COLO668 (cell line): ENCODE results near the gene KRTAP10-6.
A peak's percentile ranks its signal among the peaks of the same experiment; 100 is the strongest.
"Not testable (repeated sequence)": the region's sequence is repeated elsewhere in the genome, so short reads cannot be mapped to it uniquely, and the experiment has no call there.

Experiments used
- DNase-seq: peaks from one replicate; lab custom pipeline; 2025; ENCODE audit not compliant: unreplicated experiment; lab: John Stamatoyannopoulos, UW

KRTAP10-6 gene

DNA sequence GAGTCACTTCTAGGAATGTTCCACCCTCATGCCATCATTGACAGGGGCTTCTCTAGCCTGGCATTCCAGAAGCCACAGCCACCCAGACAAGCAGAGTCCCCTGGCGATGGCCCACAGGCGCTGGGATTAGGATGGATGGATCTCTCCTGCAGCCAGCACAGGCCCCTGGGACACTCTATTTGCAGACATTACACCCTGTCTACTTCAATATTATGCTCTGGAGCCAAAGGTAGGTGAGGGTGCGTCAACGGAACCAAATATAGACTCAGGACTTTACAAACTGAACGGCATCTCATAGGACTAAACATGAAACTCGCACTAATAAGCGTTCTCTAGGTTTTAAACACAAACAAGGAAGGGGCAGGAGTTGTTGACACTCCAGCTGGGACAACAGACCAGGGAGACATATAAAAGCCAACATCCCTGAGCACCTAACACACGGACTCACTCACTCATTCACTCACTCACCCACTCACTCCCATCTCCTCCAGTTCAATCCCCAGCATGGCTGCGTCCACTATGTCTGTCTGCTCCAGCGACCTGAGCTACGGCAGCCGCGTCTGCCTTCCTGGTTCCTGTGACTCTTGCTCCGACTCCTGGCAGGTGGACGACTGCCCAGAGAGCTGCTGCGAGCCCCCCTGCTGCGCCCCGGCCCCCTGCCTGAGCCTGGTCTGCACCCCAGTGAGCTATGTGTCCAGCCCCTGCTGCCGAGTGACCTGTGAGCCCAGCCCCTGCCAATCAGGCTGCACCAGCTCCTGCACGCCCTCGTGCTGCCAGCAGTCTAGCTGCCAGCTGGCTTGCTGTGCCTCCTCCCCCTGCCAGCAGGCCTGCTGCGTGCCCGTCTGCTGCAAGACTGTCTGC, 8.0 kb upstream of the KRTAP10-6 start, which contains the start of gene KRTAP10-7:
TSS of gene KRTAP10-7 (plus strand) at position 480 of the 861 bp plus-strand sequence. CDS start at position 505, 25 bp downstream.
- DNase-seq = not testable (repeated sequence)

DNA sequence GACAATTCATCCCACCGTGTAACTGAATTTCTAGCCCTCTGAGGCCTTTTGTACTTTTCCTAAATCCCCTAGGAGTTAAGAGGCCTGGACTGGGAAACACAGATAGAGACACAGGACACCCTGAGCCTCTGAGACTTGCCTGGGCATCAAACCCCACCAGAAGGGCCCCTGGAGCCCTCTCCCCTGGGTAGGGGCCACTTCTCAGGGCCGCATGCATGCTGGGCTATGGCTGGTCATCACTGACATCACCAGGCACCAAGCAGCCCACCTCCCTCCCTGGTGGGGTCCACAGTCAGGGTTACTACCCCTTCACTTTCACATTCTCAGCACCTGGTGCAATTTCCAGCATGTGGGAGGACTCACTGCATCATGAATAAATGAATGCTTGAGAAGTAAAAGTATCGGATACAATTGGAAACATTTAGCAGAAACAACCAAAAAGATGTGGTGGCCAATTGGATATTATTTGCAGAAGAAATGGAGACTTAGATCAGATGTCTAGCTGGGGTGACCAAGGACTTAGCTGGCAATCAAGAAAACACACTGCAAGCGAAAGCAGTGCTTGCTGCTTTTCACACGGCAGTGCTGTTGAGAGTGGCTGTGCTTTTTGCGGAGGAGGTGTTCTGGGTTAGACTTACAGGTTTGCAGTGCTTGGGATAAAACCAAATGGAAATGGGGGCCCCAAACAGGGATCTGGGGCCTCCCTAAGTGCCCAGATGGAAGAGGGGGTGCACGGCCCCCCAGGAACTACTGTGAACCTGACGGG, 7.1 kb upstream of the KRTAP10-6 start:
- no peak for DNase-seq

DNA sequence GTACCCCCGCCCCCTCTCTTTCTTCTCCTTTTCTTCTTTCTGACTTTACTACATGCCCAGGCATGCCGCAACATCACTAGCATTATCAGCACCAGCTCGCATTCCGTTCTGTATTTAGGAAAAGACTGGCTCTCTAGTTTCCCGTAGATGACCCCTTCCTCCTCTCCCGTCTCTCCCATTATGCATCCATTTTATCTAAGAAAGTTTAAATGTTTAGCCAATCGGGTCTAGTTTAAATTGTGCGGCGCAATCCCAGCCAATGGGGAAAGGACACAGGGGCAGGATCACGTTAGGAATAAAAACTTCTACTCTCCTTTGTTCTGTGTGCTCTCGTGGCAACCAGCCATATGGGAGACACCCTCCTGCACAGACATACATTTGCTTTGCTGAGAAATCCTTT, 5.8 kb upstream of the KRTAP10-6 start:
- DNase-seq = no peak

DNA sequence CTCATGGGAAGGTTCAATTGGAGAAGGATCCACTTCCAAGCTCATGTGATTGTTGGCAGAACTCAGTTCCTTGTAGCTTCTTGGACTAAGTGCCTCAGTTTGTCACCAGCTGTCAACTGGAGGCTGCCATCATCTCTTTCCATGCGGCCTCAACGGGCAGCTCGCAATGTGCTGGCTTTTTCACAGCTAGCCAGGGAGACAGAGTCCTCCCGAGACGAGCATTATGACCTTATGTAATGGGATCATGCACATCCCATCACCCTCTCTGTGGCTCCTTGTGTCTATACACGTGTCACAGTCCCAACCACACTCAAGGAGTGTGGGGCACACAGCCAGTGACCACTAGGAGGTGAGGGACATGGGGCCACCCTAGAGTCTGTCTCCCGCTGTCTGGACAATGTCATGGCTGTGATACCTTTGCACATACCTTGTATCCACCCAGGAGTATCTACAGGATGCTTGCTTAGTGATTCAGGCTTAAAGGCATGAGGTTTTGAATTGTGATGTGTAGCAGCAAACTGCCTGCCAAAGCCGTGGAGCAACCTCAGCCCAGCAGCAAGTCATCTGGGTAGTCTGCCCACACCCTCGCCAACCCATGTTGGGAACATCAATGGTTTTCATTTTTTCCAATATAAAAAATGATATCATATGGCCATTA, 3.9 kb upstream of the KRTAP10-6 start:
- DNase-seq = no peak

DNA sequence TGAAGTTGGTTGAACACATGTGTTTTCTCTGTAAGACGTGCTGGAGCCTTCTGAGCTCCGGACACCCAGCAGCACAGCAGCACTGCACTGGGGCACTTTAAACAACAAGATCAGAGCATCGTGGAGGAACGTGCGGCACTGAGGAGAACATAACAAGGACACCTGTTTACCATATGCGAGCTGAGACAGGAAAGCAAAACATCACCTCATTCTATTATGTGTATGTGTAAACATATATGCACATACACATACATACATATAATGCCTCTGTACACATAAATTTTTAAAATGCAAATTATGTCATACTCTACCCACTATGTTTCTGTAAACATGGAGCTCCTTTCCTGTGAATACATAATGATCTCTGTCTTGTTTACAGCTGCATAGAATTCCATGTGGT, 3.2 kb upstream of the KRTAP10-6 start:
- no peak for DNase-seq

DNA sequence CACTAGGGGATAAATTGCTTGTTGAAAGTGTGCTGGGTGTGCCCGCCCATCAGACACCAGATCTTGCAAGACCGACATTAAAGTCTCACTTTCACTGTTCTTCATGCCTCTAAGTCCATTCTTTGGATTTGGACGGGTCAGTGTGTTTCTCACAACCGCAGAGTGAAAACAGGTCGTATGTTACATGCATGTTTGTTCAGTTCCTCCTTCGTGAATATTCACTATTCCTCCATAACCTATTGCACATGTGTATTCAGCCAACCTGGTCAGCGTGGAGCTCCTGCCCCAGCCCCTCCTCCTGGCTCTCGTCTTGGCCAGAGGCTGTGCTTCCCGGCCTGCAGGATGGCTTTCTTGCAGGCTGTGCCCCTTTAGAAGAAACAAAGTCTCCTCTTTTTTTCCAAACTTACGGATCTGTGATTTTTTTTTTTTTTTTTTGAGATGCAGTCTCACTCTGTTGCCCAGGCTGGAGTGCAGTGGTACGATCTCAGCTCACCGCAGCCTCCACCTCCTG, 2.2 kb upstream of the KRTAP10-6 start:
- no peak for DNase-seq

DNA sequence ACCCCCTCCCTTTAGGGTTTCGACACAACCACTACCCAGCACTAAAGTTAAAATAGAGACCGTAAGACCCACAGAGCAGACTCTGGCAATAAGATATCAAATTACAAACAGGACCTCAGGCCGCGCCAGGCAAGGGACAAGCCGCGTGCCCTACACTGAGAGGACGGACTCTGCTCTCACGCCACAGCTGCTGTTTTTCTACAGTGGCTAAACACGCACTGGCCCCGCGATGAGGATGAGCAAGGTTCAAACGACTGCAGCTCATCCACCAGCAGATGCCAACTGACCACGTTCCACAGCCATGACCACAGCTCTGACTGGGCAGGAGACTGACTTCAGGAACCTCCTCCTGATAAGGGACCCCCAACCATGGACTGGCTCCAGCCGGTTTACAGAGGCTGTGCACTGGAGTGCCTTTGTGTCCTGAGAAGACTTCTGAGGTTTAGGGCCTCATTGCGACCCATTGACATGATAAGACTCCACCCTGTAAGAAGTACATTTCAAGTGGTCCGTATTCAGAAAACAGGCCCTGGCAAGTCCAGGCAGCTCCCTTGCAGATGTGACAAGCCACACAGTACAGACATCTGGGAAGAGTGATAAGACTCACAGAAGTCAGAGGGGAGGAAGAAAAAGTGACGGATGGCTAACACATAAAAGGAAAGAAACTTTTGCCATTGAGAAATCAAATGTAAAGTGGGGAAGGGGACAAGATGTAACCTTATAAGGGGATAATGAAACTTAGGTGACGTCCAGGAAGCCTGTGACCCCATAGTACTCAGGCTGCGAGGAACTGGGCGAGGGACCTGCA, 1.5 kb upstream of the KRTAP10-6 start:
- peak; percentile 60 for DNase-seq

DNA sequence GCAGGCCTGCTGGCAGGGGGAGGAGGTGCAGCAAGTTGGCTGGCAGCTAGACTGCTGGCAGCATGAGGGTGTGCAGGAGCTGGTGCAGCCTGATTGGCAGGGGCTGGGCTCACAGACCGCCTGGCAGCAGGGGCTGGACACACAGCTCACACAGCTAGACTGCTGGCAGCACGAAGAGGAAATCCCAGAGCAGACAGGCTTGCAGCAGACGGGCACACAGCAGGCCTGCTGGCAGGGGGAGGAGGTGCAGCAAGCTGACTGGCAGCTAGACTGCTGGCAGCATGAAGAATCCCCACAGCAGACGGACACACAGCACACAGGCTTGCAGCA, 539 bp downstream of the KRTAP10-6 start:
- not testable (repeated sequence) for DNase-seq

DNA sequence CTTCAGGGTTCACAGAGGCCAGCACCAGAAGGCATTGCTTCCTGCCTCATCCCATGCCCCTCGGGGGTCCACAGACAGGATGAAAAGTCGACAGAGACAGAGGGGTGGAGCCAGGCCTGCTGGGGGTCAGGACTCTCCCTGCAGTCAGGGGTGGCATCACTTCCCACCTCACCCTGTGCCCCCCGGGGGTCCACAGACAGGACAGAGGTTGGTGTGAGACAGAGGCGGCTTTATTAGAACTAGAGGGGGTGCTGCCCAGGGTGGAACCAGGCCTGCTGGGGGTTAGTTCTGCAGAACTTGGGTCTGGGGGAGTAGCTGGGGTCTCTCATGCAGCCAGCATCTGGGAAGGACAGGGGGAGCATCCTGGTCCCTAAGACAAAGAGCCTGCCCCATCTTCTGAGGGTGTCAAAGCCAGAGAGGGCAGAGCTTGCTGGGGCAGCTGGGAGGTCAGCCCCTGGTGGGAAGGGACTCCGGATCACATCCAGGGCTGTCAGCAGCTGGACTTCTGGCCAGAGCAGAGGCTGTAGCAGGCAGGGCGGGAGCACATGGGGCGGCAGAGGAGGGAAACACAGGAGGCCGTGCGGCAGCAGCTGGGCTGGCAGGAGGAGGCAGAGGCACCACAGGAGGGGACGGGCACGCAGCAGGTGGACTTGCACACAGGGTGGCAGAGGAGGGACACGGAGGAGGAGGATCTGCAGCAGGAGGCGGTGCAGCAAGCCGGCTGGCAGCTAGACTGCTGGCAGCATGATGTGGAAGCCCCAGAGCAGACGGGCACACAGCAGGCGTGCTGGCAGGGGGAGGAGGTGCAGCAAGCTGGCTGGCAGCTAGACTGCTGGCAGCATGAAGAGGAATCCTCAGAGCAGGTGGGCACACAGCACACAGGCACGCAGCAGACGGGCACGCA, 1.2 kb downstream of the KRTAP10-6 start:
- DNase-seq = not testable (repeated sequence)

DNA sequence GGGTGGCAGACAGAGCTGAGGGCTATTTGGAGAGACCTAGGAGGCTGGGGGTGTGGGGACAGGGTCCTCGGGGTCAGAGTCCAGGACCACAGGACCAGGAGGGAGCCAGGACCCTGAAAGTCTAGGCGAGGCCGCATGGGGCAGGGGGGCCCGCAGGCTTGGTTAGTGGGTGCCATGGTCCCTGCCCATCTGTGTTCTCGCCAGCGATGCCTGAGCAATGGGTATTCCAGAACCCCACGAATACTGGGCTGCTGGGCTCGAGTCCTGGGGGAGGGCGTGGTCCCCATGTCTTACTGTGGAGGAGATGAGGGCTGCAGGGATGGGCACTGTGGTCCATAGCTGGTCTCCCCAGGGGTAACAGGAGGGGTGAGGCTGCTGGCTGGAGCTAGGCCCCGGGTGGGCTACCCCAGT, 2.0 kb downstream of the KRTAP10-6 start:
- DNase-seq = no peak

DNA sequence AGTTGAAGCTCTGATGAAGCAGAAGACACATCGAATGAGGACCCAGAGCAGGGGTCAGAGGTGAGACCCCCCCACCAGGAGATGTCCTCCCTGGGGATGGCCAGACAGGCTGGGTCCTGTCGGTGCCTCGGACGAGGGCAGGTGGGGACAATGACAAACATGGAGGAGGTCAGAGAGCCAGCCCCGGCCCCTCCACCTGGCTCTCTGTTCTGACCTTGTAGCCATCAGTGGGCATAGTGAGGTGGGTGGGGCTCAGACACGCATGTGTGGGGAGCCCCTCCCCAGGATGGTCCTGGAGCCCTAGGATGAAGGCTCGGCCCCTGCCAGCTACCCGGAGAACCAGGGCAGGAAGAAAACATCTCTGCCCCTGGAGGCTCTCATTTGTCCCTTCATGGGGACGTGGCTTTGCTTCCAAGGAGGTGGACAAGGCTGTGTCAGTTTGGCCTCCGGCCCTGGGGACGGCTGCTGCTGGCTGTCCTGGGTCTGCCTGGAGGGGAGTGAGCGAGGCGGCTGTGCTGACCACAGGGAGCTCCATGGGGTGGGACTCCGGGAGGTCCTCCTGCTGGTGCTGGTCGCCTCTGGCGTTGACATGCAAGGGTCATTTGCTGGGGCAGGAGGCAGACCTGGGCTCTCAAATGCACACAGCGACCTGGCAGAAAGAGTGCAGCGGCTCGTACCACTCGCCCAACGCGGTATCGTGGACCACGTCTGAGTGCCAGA, 2.6 kb downstream of the KRTAP10-6 start:
- no peak for DNase-seq

DNA sequence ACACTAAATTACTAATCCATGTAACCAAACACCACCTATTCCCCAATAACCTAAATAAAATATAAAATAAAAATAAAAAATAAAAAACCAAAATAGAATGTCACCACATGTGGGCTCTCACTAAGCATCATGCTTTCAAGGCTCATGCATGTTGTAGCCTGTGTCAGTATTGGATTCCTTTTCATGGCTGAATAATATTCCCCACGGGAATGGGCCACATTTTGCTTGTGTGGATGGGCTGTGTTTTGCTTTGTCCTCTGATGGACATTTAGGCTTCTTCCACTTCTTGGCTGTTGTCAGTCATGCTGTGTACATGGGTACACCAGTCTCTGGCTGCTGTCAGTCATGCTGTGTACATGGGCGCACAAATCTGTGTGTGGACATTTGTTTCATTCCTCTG, 3.2 kb downstream of the KRTAP10-6 start:
- no peak for DNase-seq

DNA sequence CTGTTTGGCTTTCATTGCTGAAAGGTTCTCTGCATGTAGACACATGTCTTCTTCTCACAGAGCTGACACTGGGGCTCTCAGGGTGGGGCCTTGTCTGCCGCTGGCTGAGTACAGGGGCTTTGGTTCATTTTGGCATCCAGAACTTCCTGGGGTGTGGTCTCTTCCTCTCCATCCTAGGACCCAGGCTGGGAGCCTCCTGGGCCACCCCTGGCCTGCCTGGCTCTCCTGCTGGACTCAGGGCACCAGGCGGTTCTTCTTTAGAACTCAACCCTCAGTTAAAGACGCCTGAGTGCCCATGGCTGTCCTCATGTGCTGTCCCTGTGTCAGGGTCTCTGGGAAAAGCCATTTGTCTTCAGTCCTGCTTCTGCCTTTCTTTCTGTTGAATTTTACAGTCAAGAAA, 6.4 kb downstream of the KRTAP10-6 start:
- no peak for DNase-seq

DNA sequence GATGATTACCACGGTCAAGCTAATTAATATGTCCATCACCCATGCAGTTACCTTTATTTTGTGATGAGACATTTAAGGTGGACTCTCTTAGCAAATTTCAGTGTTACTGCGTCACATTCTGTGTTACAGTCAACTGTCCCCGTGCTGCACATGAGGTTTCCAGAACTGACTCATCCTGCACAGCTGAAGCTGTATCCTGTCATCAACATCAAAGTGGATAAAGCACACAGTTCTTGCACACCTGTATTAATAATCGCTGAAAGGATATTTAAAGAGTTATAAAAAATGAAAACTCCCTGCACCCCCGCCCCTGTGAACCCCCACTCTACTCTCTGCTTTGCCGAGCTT, 8.5 kb downstream of the KRTAP10-6 start:
- DNase-seq = no peak

DNA sequence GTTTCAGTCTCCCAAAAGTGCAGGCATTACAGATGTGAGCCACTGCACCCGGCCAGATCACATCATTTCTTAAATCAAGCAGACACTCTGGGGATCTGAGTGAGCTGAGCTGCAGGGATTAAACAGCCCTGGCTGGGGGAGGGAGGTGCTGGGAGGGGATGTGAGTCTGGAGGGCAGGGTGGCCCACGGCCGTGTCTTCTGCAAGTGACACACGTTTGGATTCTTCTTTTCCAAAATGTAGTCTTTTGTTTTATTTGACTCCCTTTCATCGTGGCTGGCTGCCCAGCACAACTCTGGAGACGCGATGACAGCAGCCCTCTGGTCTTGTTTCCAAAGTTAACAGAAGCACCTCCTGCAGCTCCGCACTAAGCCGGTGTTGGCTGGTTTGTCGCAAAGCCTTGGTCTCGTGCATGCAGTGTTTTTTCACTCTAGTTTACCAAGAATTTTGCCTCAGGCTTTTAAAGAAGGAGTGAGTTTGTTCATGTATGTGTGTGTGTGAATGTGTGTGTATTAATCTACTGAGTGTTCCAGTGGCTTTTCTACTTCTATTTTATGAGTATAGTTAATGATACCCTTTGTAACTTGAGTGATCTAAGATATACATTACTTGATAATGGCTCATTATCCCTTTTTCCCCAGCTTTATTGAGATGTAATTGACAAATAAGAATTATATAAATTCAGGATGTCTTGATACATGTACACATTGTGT, 9.1 kb downstream of the KRTAP10-6 start:
- DNase-seq = no peak

DNA sequence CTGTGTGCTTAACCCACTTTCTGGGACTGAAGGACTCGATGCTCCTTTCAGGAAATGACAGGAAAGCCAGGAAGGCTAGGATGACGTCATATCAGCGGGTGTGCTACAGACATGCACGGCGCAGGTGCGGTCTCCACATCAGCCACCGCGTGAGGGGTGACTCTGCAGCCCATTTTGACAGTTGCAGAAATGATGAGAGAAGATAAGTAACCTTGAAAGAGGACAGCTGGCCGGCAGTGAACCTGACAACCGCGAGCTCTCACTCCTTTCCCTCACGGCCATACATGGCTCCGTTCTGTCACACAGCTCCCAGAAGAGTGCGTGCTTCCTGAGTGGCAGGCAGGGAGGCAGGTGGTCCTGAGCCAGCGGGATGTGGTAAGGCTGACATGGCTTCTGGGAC, 10.2 kb downstream of the KRTAP10-6 start:
- no peak for DNase-seq

DNA sequence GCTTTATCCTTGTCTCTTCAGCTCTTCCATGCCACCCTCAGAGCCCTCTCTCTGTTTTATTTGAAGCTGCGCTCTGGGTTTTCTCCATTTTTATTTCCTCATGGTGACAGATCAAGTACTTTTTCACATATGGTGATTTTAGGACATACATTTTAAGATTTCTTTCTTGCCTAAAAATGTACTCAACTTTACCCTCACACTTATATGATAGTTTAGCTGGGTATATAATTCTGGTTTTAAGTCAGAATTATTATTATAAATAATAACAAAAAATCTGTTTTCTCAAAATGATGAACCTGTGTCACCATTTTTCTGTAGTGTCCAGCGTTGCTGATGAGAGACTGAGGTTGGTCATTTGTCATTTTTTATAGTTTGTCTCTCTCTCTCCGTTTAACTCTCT, 11.1 kb downstream of the KRTAP10-6 start:
- no peak for DNase-seq

DNA sequence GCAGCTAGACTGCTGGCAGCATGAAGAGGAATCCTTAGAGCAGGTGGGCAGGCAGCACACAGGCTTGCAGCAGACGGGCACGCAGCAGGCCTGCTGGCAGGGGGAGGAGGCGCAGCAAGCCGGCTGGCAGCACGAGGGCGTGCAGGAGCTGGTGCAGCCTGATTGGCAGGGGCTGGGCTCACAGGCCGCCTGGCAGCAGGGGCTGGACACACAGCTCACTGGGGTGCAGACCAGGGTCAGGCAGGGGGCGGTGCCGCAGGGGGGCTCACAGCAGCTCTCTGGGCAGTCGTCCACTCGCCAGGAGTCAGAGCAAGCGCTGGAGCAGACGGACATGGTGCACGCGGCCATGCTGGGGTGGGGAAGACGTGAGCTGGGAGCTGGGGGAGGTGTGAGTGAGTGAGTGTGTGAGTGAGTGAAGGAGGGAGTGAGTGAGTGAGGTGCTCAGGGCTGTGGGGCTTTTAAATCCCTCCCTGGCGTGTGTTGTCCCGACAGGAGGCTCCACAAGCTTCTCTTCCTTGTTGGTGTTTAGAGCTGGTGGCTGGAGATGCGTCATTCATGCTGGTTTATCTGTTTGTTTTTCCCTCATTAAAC, 12.0 kb downstream of the KRTAP10-6 start, which contains the start of gene KRTAP10-5:
TSS of gene KRTAP10-5 (minus strand) at position 374 of the 591 bp plus-strand sequence. CDS start at position 348, 26 bp downstream.
- not testable (repeated sequence) for DNase-seq
